GM10266 (cell line): ENCODE measurements around the gene ACSM3.
A peak's percentile ranks its signal among the peaks of the same experiment; 100 is the strongest.
"Not testable (repeated sequence)": the region's sequence is repeated elsewhere in the genome, so short reads cannot be mapped to it uniquely, and the experiment has no call there.

Source experiments
- DNase-seq: peaks from one replicate; pipeline ENCODE4 v3.0.0; 2012; ENCODE audit errors: extremely low spot score
- CTCF ChIP-seq: IDR thresholded peaks from 2 replicates; pipeline ENCODE4 v1.5.1; 2012; ENCODE audit warnings: mild to moderate bottlenecking, low read depth; ENCODE audit not compliant: control insufficient read depth, insufficient read depth; ENCODE audit errors: missing control alignments

ACSM3 gene, protein sequence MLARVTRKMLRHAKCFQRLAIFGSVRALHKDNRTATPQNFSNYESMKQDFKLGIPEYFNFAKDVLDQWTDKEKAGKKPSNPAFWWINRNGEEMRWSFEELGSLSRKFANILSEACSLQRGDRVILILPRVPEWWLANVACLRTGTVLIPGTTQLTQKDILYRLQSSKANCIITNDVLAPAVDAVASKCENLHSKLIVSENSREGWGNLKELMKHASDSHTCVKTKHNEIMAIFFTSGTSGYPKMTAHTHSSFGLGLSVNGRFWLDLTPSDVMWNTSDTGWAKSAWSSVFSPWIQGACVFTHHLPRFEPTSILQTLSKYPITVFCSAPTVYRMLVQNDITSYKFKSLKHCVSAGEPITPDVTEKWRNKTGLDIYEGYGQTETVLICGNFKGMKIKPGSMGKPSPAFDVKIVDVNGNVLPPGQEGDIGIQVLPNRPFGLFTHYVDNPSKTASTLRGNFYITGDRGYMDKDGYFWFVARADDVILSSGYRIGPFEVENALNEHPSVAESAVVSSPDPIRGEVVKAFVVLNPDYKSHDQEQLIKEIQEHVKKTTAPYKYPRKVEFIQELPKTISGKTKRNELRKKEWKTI

GRCh38 chr16:20763461-20764232 lies at the start of gene ACSM3:
Gene ACSM3 (plus strand): TSS chr16:20764014. CDS start chr16:20770035, 6,021 bp downstream.
- TF ChIP-seq CTCF: no peak
- DNase-seq: peak; percentile 82

DNA sequence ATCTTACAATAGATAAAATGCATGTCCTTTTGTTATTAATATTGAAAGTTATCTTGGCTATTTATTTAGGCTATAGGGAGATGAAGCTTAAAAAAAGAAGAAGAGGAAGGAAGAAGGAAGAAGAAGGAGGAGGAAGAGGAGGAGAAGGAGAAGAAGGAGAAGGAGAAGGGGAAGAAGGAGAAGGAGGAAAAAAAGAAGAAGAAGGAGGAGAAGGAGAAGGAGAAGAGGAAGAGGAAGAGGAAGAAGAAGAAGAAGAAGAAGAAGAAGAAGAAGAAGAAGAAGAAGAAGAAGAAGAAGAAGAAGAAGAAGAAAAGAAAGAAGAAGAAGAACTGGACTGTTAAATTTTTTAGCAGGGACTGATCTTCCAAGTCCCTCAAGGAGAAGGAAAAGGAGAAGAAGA lies 46.1 kb upstream of the ACSM3 start:
- not testable (repeated sequence) for DNase-seq

DNA sequence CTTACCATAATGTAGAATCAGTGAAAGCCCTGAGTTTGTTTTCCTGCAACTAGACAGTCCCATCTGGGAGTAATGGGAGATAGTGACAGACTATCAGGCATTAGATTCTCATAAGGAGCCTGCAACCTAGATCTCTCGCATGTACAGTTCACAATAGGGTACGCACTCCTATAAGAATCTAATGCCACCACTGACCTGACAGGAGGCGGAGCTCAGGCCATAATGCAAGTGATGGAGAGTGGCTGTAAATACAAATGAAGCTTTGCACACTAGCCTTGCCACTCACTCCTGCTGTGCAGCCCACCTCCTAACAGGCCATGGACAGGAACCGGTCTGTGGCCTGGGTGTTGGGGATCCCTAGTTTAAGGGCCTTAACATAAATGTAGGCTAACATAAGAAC lies 43.6 kb upstream of the ACSM3 start:
- TF ChIP-seq CTCF: no peak
- no peak for DNase-seq

GRCh38 chr16:20726661-20727060 lies 37.2 kb upstream of the ACSM3 start:
- TF ChIP-seq CTCF: no peak

GRCh38 chr16:20727181-20727580 lies 36.6 kb upstream of the ACSM3 start:
- no peak for TF ChIP-seq CTCF

More at GRCh38 chr16:20726661-20727060, 37.2 kb upstream of the ACSM3 start:
- DNase-seq: no peak

GRCh38 chr16:20729141-20729540 lies 34.7 kb upstream of the ACSM3 start:
- no peak for TF ChIP-seq CTCF

More at GRCh38 chr16:20727181-20727580, 36.6 kb upstream of the ACSM3 start:
- DNase-seq: no peak

DNA sequence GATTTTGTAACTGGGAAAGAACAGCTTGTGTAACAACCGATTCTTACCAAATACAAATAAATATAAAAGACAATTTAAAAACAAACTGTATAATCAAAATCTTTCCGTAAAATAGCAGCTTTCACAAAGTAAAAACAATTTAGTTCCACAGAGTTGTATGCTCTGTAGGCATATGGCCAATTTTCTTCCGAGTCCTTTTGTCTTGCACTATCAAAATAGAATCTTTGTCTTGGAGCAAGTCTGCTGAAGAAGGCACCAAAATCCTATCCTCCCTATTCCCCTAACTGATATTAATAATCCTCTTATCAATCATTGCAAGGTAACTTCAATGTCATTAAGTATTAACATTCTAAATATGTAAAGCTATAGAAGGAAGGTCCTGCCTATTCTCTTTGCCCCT lies 29.8 kb upstream of the ACSM3 start:
- DNase-seq: no peak
- no peak for TF ChIP-seq CTCF

More at GRCh38 chr16:20729141-20729540, 34.7 kb upstream of the ACSM3 start:
- no peak for DNase-seq
